Adrenal gland (tissue), 12 donors: ENCODE measurements around the gene CDH9. TPM values are rescaled to one million over a fixed set of nuclear protein-coding genes. Genes with fewer than 3 reads are reported as not detected.

Source experiments
- DNase-seq, 7 donors: peaks; one replicate each; pipeline ENCODE4 v3.0.0-alpha.2; 2019 to 2020
- H3K27ac ChIP-seq, 5 donors: fragments of 200-600 bp; sonication (generic) in 4 of 5; 1 replicate in 3 of 5; 2 replicates in 2 of 5; pipeline versions ENCODE4 v1.5.1 to v1.8.0; 2016 to 2020; ENCODE audit warnings: mild to moderate bottlenecking in 1 of 5
- H3K27me3 ChIP-seq: fragments of 200-600 bp; 2 replicates; pipeline ENCODE4 v1.8.0; 2021
- H3K36me3 ChIP-seq, 2 donors: fragments of 200-600 bp; replicated peaks in 1 of 2; 1 replicate in 1 of 2; 2 replicates in 1 of 2; pipeline versions ENCODE4 v1.5.1 to v1.8.0; 2018 to 2022
- H3K4me1 ChIP-seq, 2 donors: fragments of 200-600 bp; replicated peaks in 1 of 2; 1 replicate in 1 of 2; 2 replicates in 1 of 2; pipeline versions ENCODE4 v1.5.1 to v1.8.0; 2018 to 2021
- H3K4me3 ChIP-seq, 4 donors: fragments of 200-600 bp; sonication (generic) in 3 of 4; one replicate each; pipeline ENCODE4 v1.5.1; 2016 to 2018
- H3K9me3 ChIP-seq, 3 donors: fragments of 200-600 bp; sonication (generic) in 1 of 3; replicated peaks in 1 of 3; 1 replicate in 2 of 3; 2 replicates in 1 of 3; pipeline versions ENCODE4 v1.5.1 to v1.8.0; 2016 to 2021
- CTCF ChIP-seq, 6 experiments: fragments of 450-650 bp in 4 of 6; fragments of 200-600 bp in 2 of 6; sonication (generic) in 1 of 6; IDR thresholded peaks; 1 replicate in 5 of 6; 2 replicates in 1 of 6; pipeline versions ENCODE4 v1.5.1 to v1.8.0; 2016 to 2021; ENCODE audit warnings: antibody characterized with exemption in 6 of 6, mild to moderate bottlenecking in 2 of 6, moderate library complexity in 1 of 6
- POLR2A ChIP-seq, 2 donors: fragments of 450-650 bp; IDR thresholded peaks; one replicate each; pipeline ENCODE4 v1.6.1; 2017; ENCODE audit warnings: antibody characterized with exemption in 2 of 2, mild to moderate bottlenecking in 2 of 2, moderate library complexity in 1 of 2
- WGBS, 4 donors: extraction: QIAGEN DNeasy Blood & Tissue Kit in 2 of 4; methylation state at CpG; one replicate each; pipeline versions ENCODE4 v1.1.5 to v1.1.7; 2013 to 2017; 5-methylcytosine and 5-hydroxymethylcytosine counted together
- intact Hi-C, 2 donors: fragments of 100-400 bp; cut with DNase I; formaldehyde crosslinking; loops; one replicate each; pipeline versions ENCODE4 v1.14.1 to v1.15.0; 2022 to 2023
- polyA plus RNA-seq, 3 donors: library from polyadenylated mRNA; stranded (reverse); fragments of 200-250 nt in 2 of 3; fragments of 350-450 nt in 1 of 3; fragmentation: Illumina TruSeq in 1 of 3; extraction: RNeasy Lipid Tissue Mini Kit (QIAGEN cat#74804) in 1 of 3; gene quantifications; one replicate each; pipeline ENCODE4 v1.2.3, GENCODE V29; 2013 to 2014
- total RNA-seq, 9 donors: library from RNA; depleted of rRNA in 4 of 9; stranded (reverse); fragments of >200 nt in 4 of 9; fragments of 120-200 nt in 1 of 9; fragmentation: NEBNext Ultra II Directional in 1 of 9; extraction: Animal tissue kit (Norgen Biotek cat#: 25700) in 1 of 9; gene quantifications; one replicate each; pipeline versions ENCODE4 v1.1.0 to v1.2.4, GENCODE V29; 2013 to 2023
- donor health status: healthy with polysubstance abuse.
- donor health status: Bipolar disorder and iron deficiency.
- donor health status: DM: yes; HTN: yes; CAD: no.
- donor health status: DM: no; HTN: no; CAD: no.
- donor health status: DM: no; HTN: no; CAD: no.
- donor health status: DM: yes; HTN: yes; CAD: no.

CDH9 gene
- total and polyA plus RNA-seq, 12 donors: 0.13 to 1.3 (median 0.16) TPM; not detected in 7

GRCh38 chr5:27080147-27080546, 41.8 kb upstream of the CDH9 start:
- WGBS, 4 donors: 45 to 82% (median 72%) methylated on average over 1 of the region's 1 CpG
- no peak for TF ChIP-seq CTCF (IDR thresholded peaks at IDR 0.05)
- no peak for TF ChIP-seq POLR2A (IDR thresholded peaks at IDR 0.05)
- DNase-seq: no peak
- Histone ChIP-seq H3K27ac (no peak overlapping the region), H3K36me3 (no peaks in the 10 kb centered on the region), H3K4me1 (no peaks in the 10 kb centered on the region), H3K4me3 (no peak overlapping the region), H3K9me3 (no peaks in the 10 kb centered on the region), H3K27me3 (no peaks in the 10 kb centered on the region)
- intact Hi-C loops: no loop called here

GRCh38 chr5:27062451-27062850, 24.1 kb upstream of the CDH9 start:
- Histone ChIP-seq H3K4me1 (no peaks in the 10 kb centered on the region), H3K27me3 (no peaks in the 10 kb centered on the region), H3K4me3 (no peak overlapping the region), H3K27ac (no peak overlapping the region), H3K9me3 (no peaks in the 10 kb centered on the region), H3K36me3 (no peaks in the 10 kb centered on the region)
- TF ChIP-seq POLR2A (IDR thresholded peaks at IDR 0.05) (no peak), CTCF (IDR thresholded peaks at IDR 0.05) (no peak)
- WGBS, 4 donors: 48 to 56% (median 51%) methylated on average over 2 of the region's 2 CpGs
- no peak for DNase-seq
- intact Hi-C loops: no loop called here

- Histone ChIP-seq H3K4me3 (no peak overlapping the region), H3K4me1 (no peaks in the 10 kb centered on the region), H3K27ac (no peak overlapping the region), H3K27me3 (no peaks in the 10 kb centered on the region), H3K9me3 (no peaks in the 10 kb centered on the region), H3K36me3 (no peaks in the 10 kb centered on the region)
- intact Hi-C loops: no loop called here
- DNase-seq: no peak
- TF ChIP-seq CTCF (IDR thresholded peaks at IDR 0.05): no peak
- TF ChIP-seq POLR2A (IDR thresholded peaks at IDR 0.05): no peak
These were observed 10.1 kb upstream of the CDH9 start for GRCh38 chr5:27048510-27048909.

DNA sequence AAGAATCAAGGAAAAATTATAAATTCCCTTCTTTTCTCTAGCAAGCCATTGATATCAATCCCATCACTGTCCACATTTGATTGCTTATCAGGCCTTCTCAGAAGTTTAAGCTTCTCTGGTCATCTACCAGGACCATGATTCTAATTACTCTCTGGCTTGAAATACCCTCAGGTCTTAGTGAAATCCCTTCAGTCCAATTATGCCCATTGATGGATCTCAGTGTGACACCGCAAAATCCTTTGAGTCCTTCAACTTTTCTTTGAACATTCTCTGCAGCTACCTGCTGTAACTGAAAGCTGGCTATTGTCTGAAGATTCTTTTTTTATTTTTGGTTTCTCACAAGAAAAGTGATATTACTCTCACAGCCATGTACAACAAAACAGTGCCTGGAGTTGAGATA, 3.0 kb upstream of the CDH9 start:
- WGBS, 4 donors: 88 to 100% (median 94%) methylated on average over 1 of the region's 1 CpG
- Histone ChIP-seq H3K4me3 (no peak overlapping the region), H3K36me3 (no peaks in the 10 kb centered on the region), H3K9me3 (no peaks in the 10 kb centered on the region), H3K27ac (no peak overlapping the region), H3K4me1 (no peaks in the 10 kb centered on the region), H3K27me3 (no peaks in the 10 kb centered on the region)
- DNase-seq: no peak
- TF ChIP-seq POLR2A (IDR thresholded peaks at IDR 0.05) (no peak), CTCF (IDR thresholded peaks at IDR 0.05) (no peak)
- intact Hi-C loops: no loop called here
